Astrocyte (in vitro differentiated cells and primary cell): Measurements from ENCODE around the gene ATXN7L1.

Source experiments
- EZH2 ChIP-seq: IDR thresholded peaks from 2 replicates; pipeline ENCODE4 v1.6.1; 2012; ENCODE audit warnings: mild to moderate bottlenecking, low read length, inconsistent platforms; ENCODE audit not compliant: insufficient read depth
- TF ChIP-seq, protein P1 (sequence below): IDR thresholded peaks from 2 replicates; pipeline ENCODE4 v1.5.1; 2011; ENCODE audit warnings: low read depth, mild to moderate bottlenecking, inconsistent platforms, low read length, moderate library complexity; ENCODE audit not compliant: insufficient read depth

GRCh38 chr7:105871142-105871541 is 5.3 kb downstream of the ATXN7L1 start:
- TF ChIP-seq, protein P1, sequence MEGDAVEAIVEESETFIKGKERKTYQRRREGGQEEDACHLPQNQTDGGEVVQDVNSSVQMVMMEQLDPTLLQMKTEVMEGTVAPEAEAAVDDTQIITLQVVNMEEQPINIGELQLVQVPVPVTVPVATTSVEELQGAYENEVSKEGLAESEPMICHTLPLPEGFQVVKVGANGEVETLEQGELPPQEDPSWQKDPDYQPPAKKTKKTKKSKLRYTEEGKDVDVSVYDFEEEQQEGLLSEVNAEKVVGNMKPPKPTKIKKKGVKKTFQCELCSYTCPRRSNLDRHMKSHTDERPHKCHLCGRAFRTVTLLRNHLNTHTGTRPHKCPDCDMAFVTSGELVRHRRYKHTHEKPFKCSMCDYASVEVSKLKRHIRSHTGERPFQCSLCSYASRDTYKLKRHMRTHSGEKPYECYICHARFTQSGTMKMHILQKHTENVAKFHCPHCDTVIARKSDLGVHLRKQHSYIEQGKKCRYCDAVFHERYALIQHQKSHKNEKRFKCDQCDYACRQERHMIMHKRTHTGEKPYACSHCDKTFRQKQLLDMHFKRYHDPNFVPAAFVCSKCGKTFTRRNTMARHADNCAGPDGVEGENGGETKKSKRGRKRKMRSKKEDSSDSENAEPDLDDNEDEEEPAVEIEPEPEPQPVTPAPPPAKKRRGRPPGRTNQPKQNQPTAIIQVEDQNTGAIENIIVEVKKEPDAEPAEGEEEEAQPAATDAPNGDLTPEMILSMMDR, result no peak
- no peak for TF ChIP-seq EZH2
